Measurements from ENCODE around the gene ATG9A. TPM values are rescaled to one million over a fixed set of nuclear protein-coding genes. Genes with fewer than 3 reads are reported as not detected.
"Not testable (repeated sequence)": the region's sequence is repeated elsewhere in the genome, so short reads cannot be mapped to it uniquely, and the experiment has no call there.

The ATG9A gene
- total RNA-seq, 1 donor, result 30.3 TPM

DNA sequence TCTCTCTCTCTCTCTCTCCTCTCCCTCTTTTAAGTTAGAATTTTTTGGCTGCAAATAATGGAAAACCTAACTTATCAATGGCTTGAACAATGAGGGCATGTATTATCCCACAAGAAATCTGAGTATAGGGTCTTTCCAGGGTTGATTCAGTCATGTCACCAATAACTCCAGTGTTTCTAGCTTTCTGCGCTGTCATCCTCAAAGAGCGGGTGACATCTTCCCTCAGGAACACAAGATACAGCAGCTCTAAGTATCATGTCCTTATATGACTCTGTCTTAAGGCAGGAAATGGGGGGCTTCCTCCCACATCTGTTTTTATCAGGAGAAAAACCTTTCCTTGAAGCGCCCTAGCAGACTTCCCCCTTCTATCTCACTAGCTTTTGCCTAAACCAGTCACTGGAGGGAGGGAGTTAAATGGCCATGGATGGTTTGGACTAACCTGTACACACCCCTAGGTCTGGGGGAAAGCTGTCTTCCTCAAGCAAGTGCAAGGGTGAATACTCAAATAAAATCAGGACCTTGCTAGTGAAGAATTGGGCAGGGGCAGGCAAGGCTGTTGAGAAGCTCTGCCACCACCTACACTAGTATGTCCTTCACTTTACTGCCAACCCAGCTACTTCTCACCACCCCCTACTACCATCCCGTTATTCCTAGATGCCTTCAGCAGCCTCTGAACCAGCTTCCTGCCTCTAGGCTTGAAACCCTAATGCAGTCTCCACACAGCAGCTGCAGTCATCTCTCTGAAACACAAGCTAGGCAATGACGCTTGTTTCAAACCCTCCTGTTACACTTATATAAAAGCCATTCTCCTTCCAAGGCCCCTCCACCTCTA is 31.8 kb upstream of the ATG9A start:
- Histone ChIP-seq H3K9me3 (ENCODE audit: low read depth, low read length) (no peaks in the 10 kb centered on the region), H3K4me1 (ENCODE audit: insufficient read depth, low read length) (no peaks in the 10 kb centered on the region), H3K4me3 (ENCODE audit: low read length) (no peak overlapping the region), H3K27me3 (ENCODE audit: insufficient read depth, low read length) (no peaks in the 10 kb centered on the region)

DNA sequence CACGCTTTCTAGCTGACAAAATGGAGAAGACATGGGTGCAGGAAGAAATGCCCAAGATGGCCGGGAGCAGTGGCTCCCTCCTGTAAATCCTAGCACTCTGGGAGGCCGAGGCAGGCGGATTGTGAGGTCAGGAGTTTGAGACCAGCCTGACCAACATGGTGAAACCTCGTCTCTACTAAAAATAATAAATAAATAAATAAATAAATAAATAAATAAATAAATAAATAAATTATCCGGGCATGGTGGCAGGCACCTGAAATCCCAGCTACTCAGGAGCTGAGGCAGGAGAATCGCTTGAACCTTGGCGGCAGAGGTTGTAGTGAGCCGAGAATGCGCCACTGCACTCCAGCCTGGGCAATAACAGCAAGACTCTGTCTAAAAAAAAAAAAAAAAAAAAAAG is 29.5 kb upstream of the ATG9A start:
- not testable (repeated sequence) for H3K27me3 ChIP-seq (ENCODE audit: insufficient read depth, low read length); H3K4me3 ChIP-seq (ENCODE audit: low read length)

DNA sequence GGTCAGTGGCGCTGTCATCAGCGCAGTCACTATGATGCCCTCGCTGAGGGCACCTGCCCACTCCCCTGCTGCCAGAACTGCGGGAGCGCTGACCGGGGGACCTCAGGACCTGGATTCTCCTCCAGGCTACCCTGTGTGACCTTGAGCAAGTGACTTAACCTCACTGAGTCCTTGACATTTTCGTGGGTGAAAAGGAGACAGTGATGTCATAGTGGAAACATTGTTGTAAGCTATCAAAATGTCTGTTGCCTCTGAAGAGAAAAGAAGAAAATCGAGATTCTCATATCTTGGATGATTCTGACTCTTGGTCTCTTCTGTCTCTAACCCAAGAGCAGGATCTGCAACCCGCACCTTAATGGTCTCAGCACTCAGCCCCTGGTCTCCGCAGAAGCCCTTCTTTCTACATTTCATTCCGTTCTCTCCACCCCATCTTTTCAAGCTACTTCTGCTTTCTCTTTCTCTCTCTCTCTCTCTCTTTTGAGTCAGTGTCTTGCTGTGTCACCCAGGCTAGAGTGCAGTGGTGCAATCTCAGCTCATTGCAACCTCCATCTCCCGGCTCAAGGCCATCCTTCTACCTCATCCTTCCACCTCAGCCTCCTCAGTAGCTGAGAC is 25.3 kb upstream of the ATG9A start:
- Histone ChIP-seq H3K4me1 (ENCODE audit: insufficient read depth, low read length) (peaks cover 38% of the 10 kb centered on the region), H3K9me3 (ENCODE audit: low read depth, low read length) (no peaks in the 10 kb centered on the region), H3K4me3 (ENCODE audit: low read length) (peak overlapping the region; percentile 96), H3K27me3 (ENCODE audit: insufficient read depth, low read length) (no peaks in the 10 kb centered on the region)

More for the DNA sequence above, 29.5 kb upstream of the ATG9A start:
- not testable (repeated sequence) for H3K9me3 ChIP-seq (ENCODE audit: low read depth, low read length); H3K4me1 ChIP-seq (ENCODE audit: insufficient read depth, low read length)

DNA sequence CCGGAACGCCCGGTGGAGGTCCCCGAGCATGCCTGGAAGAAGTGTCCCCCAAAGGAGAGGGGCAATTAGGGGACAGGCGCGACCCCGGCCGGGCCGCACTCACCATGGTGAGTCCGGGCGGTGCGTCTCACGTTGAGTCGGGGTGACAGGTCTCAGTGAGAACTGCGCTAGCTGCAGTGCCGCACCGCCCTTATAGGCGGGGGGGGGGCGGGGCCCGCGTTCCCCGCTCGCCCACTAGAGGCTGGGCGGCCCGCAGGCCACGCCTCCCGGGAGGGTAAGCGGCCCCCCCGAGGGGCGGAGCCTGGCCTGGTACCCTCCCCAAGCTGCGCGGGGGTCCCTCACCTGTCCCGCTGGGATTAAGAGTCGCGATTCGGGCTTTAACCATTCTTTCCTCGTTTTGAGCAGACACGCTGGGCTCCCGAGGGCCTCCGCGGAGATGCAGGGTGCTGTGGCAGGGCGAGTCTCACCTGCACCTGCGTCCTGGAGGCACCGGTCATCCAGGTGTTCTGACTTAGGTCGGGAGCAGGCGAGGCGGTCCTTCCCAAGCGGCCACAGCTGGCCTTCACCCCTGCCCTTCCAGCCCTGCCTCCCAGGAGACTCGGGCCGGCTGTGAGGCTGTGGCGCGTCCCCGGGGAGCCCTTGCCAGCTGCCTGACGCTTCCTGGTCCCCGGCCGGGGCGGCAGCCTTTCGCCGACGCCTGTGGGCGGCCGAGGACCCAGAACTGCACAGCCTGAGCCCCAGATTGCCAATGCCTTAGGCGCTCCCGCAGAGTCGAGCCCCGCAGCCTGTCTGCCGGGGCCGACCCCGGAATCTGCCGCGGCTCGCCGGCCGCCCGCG is 24.5 kb upstream of the ATG9A start, which contains the start of gene TUBA4A:
Gene TUBA4A, minus strand, starts transcription at position 166 of the 837 bp plus-strand sequence. Its CDS starts 60 bp downstream, at position 106.
- Histone ChIP-seq H3K4me1 (ENCODE audit: insufficient read depth, low read length) (peaks cover 45% of the 10 kb centered on the region), H3K4me3 (ENCODE audit: low read length) (peak within 1 kb of the TSS; percentile 96), H3K9me3 (ENCODE audit: low read depth, low read length) (no peaks in the 10 kb centered on the region), H3K27me3 (ENCODE audit: insufficient read depth, low read length) (no peaks in the 10 kb centered on the region)

DNA sequence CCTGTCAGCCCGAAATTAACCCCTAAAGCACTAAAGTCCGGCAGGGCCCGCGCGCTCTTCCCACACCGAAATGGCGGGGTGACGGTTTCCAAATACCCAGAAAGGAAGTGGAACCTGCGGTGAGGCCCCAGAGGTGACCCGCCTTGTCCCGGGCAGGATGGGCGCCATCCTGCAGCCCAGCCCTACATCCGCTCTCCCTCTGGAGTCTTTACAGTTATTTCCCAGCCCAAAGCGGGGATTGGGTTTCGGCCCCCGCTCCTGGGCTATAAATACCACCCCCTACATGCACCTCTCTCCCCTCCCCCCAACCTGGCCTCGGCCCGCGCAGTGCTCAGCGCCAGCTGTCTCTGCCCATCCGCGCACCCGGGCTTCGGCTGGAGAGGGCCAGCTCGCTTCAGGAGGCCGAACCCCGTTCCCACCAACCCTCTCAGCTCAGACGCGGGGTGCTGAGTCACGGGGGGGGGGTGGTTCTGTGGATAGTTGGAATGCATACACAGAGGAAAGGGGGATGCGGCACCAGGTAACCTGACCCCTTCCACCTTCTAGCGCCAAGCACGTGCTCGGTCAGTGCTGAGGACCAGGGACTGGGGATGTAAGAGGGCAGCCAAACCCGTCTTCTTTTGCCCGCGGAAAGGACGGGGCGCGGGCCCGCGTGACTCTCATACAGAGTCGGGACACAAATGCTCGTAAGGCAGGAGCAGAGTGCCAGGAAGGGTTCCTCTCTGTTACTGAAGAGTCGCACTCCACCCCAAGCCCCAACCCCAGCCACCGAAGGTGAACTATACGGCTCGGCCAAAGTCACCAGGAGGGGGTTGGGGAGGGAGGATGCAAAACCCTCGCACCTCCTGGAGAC is 23.7 kb upstream of the ATG9A start, which contains the start of gene TUBA4B:
Gene TUBA4B, plus strand, starts transcription at position 344 of the 853 bp plus-strand sequence. Its CDS starts 165 bp downstream, at position 509.
- Histone ChIP-seq H3K27me3 (ENCODE audit: insufficient read depth, low read length) (no peaks in the 10 kb centered on the region), H3K4me1 (ENCODE audit: insufficient read depth, low read length) (peaks cover 54% of the 10 kb centered on the region), H3K9me3 (ENCODE audit: low read depth, low read length) (no peaks in the 10 kb centered on the region), H3K4me3 (ENCODE audit: low read length) (peak within 1 kb of the TSS; percentile 96)

DNA sequence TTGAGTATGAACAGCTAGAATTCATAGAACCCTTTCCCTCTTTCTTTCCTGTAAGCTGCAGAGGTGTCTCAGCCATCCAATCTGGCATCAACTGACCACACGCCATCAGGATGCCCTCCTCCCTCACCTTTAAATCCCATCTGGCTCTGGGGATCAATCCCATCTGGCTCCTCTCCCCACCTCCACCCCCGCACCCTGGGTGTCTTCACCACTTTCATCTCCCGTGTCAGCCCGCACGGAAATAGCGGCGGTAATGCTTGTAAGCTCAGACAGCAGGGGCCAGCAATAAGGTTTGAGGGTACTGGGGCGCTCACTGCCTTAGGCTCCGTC is 23.1 kb upstream of the ATG9A start:
- Histone ChIP-seq H3K27me3 (ENCODE audit: insufficient read depth, low read length) (no peaks in the 10 kb centered on the region), H3K4me3 (ENCODE audit: low read length) (peak overlapping the region; percentile 96), H3K4me1 (ENCODE audit: insufficient read depth, low read length) (peaks cover 60% of the 10 kb centered on the region), H3K9me3 (ENCODE audit: low read depth, low read length) (no peaks in the 10 kb centered on the region)

DNA sequence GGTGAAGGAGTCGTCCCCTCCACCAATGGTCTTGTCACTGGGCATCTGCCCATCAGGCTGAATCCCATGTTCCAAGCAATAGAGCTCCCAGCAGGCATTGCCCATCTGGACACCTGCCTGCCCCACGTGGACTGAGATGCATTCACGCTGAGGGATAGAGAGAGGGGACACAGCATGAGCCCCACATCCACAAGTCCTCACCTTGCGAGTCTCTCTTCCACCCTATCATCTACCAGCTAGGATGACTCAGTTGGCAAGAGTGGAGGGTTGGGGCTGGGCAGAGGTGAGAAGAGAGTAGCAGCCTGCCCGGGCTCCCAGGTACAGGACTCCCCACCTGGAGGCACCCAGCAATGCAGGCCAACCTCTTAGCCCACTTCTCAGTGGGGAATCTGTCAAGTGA is 22.6 kb upstream of the ATG9A start:
- peak overlapping the region; percentile 96 for H3K4me3 ChIP-seq (ENCODE audit: low read length)
- H3K27me3 ChIP-seq (ENCODE audit: insufficient read depth, low read length), result no peaks in the 10 kb centered on the region
- no peaks in the 10 kb centered on the region for H3K9me3 ChIP-seq (ENCODE audit: low read depth, low read length)
- peaks cover 64% of the 10 kb centered on the region for H3K4me1 ChIP-seq (ENCODE audit: insufficient read depth, low read length)

DNA sequence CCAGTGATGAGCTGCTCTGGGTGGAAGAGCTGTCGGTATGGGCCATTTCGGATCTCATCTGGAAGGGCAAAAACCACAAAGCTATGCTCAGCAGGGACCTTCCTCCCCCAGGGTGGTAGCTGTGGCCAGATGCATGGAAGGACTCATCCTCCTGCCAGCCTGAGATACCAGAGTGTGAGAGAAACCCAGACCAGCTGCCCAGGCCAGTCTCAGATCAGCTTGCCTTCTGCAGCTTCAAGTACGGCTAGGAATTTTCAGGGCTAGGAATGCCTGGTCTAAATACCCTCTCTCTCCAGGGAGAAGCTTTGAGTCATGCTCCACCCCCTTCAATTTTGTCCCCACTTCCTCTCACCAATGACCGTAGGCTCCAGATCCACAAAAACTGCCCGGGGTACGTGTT is 22.2 kb upstream of the ATG9A start:
- Histone ChIP-seq H3K27me3 (ENCODE audit: insufficient read depth, low read length) (no peaks in the 10 kb centered on the region), H3K4me1 (ENCODE audit: insufficient read depth, low read length) (peaks cover 68% of the 10 kb centered on the region), H3K4me3 (ENCODE audit: low read length) (peak overlapping the region; percentile 96), H3K9me3 (ENCODE audit: low read depth, low read length) (no peaks in the 10 kb centered on the region)

DNA sequence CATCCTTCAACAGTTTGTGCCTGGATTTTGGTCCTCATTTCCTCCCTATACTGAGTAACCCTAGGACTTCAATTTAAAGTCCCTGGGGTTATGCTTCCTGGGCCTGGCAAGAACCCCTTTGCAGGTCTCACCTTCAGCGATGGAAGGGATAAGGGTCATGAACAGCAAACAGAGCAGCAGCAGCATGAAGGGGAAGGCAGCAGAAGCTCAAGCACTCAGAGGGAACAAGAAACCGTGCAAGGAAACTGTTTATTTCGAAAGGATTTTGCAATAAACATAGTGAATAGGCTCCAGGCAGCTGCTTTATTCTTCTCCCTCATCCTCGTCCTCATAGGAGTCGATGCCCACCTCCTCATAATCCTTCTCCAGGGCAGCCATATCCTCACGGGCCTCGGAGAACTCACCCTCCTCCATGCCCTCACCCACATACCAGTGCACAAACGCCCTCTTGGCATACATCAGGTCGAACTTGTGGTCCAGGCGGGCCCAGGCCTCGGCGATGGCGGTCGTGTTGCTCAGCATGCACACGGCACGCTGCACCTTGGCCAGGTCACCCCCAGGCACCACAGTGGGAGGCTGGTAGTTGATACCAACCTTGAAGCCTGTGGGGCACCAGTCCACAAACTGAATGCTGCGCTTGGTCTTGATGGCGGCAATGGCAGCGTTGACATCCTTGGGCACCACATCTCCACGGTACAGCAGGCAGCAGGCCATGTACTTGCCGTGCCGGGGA is 20.8 kb upstream of the ATG9A start:
- H3K4me3 ChIP-seq (ENCODE audit: low read length), result peak overlapping the region; percentile 22
- H3K4me1 ChIP-seq (ENCODE audit: insufficient read depth, low read length), result peaks cover 75% of the 10 kb centered on the region
- H3K27me3 ChIP-seq (ENCODE audit: insufficient read depth, low read length), result no peaks in the 10 kb centered on the region
- no peaks in the 10 kb centered on the region for H3K9me3 ChIP-seq (ENCODE audit: low read depth, low read length)

DNA sequence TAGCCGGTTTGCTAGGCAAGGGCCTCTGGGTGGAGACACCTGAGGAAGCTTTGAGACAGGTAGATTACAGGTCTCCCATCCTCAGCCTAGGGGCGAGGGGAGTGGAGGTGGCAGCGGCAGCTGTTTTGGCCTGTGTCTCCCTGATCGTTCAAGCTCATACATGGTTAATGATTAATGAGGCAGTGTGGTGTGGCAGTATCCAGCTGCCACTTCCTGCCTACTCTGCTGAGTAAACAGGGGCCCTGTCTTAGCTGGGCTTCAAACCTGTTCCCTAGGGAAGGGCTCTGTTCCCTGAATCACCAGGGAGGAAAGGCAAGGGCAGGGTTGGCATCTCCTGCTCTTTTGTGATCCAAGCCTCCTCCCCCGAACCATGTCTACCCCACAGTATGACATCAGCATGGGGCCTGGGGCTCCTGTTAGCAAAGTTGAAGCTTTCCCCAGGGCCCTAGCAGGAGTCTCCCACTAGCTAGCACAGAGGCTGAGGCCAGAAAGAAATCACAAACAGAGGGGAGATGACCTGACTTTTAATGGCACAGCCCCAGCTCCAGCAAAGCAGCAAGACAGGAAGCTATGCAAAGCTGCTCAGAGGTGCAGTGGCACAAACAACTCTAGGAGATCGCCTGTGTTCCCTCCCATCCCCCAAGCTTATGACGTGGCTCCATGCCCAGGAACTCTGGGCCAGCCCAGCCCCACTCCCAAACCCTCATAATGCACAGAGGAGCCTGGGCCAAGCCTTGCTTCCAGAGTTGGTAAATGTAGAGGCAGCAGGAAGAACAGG is 20.0 kb upstream of the ATG9A start:
- peak overlapping the region; percentile 22 for H3K4me3 ChIP-seq (ENCODE audit: low read length)
- H3K9me3 ChIP-seq (ENCODE audit: low read depth, low read length), result no peaks in the 10 kb centered on the region
- H3K4me1 ChIP-seq (ENCODE audit: insufficient read depth, low read length), result peaks cover 79% of the 10 kb centered on the region
- H3K27me3 ChIP-seq (ENCODE audit: insufficient read depth, low read length), result no peaks in the 10 kb centered on the region

DNA sequence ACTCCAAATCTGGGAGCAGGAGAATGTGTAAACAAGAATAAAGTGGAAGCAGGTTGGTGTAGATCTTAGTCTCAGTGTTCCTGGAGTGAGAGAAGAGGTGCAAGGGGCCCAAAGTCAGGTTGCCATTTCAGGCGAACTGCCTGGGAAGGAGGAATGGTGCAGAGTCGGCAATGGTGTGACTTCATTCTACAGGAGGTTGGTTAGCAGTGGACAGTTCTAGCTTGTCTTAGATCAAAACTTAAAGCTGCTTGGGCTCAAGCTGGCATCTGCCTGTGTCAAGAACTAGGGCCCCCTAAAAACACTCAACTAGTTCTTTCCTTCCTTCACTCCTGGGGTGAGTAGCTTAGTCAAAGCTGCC is 19.4 kb upstream of the ATG9A start:
- Histone ChIP-seq H3K9me3 (ENCODE audit: low read depth, low read length) (no peaks in the 10 kb centered on the region), H3K27me3 (ENCODE audit: insufficient read depth, low read length) (no peaks in the 10 kb centered on the region), H3K4me3 (ENCODE audit: low read length) (peak overlapping the region; percentile 22), H3K4me1 (ENCODE audit: insufficient read depth, low read length) (peaks cover 84% of the 10 kb centered on the region)

DNA sequence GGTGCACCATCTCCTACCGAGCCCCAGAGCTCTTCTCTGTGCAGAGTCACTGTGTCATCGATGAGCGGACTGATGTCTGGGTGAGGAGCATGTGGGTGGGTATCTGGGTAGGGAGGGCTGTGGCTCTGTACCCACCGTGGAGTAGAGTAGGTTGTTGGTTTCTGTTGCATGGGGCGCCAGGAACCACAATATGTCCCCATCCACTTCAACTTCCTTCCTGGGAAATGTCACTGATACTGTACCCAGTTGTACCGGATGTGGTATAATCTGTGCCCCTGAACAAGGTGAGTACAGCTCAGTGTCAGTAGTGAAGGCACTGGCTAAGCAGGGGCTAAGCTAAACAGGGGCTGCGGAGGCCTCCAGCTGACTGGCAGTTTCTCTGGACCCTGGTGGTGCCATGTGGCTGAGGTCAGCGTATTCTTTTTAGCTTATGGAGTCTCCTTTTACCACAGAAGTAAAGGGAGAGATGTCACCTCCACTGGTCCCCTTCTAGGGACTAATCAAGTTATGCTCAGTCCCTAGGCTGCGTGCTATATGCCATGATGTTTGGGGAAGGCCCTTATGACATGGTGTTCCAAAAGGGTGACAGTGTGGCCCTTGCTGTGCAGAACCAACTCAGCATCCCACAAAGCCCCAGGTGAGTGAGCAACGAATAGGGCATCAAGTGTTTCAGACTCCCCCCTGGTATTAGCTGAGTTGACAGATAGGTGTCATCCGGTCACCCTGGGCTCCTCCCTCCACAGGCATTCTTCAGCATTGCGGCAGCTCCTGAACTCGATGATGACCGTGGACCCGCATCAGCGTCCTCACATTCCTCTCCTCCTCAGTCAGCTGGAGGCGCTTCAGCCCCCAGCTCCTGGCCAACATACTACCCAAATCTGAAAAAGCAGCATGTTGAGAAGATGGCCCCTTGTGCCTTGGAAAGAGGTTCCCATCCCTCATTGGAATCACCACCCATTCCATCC is 18.5 kb upstream of the ATG9A start:
- no peak overlapping the region for H3K4me3 ChIP-seq (ENCODE audit: low read length)

More for the DNA sequence above, 18.5 kb upstream of the ATG9A start:
- Histone ChIP-seq H3K27me3 (ENCODE audit: insufficient read depth, low read length) (no peaks in the 10 kb centered on the region), H3K4me1 (ENCODE audit: insufficient read depth, low read length) (peaks cover 86% of the 10 kb centered on the region), H3K9me3 (ENCODE audit: low read depth, low read length) (no peaks in the 10 kb centered on the region)
